ENCODE measurements around the gene RBP4.
A peak's percentile ranks its signal among the peaks of the same experiment; 100 is the strongest.

RBP4 gene

GRCh38 chr10:93598157-93598556 is 2.9 kb downstream of the RBP4 start:
- no peak for DNase-seq (ENCODE audit: low read depth, low spot score)
- H3K4me3 ChIP-seq (ENCODE audit: low read length), result no peak overlapping the region

- no peak for DNase-seq (ENCODE audit: low read depth, low spot score)
Observed at GRCh38 chr10:93597075-93597599, 3.9 kb downstream of the RBP4 start.

GRCh38 chr10:93596539-93596938 is 4.5 kb downstream of the RBP4 start:
- no peak overlapping the region for H3K4me3 ChIP-seq (ENCODE audit: low read length)
- DNase-seq (ENCODE audit: low read depth, low spot score), result no peak

More at GRCh38 chr10:93597075-93597599, 3.9 kb downstream of the RBP4 start:
- H3K4me3 ChIP-seq (ENCODE audit: low read length), result no peak overlapping the region

- no peak for DNase-seq (ENCODE audit: low read depth, low spot score)
- H3K4me3 ChIP-seq (ENCODE audit: low read length), result no peak overlapping the region
Observed at GRCh38 chr10:93595378-93596161, 5.5 kb downstream of the RBP4 start.

- no peak overlapping the region for H3K4me3 ChIP-seq (ENCODE audit: low read length)
- DNase-seq (ENCODE audit: low read depth, low spot score), result no peak
Observed at GRCh38 chr10:93594518-93594917, 6.5 kb downstream of the RBP4 start.

GRCh38 chr10:93593749-93594148 is 7.3 kb downstream of the RBP4 start:
- H3K4me3 ChIP-seq (ENCODE audit: low read length), result no peak overlapping the region
- no peak for DNase-seq (ENCODE audit: low read depth, low spot score)

- H3K4me3 ChIP-seq (ENCODE audit: low read length), result no peak overlapping the region
- no peak for DNase-seq (ENCODE audit: low read depth, low spot score)
Observed at GRCh38 chr10:93593254-93593653, 7.8 kb downstream of the RBP4 start.

GRCh38 chr10:93591065-93591808 is 9.8 kb downstream of the RBP4 start:
- no peak overlapping the region for H3K4me3 ChIP-seq (ENCODE audit: low read length)
- DNase-seq (ENCODE audit: low read depth, low spot score), result no peak

GRCh38 chr10:93590638-93591037 is 10.4 kb downstream of the RBP4 start:
- no peak overlapping the region for H3K4me3 ChIP-seq (ENCODE audit: low read length)
- no peak for DNase-seq (ENCODE audit: low read depth, low spot score)

- no peak overlapping the region for H3K4me3 ChIP-seq (ENCODE audit: low read length)
- DNase-seq (ENCODE audit: low read depth, low spot score), result no peak
Observed at GRCh38 chr10:93589648-93590562, 11.1 kb downstream of the RBP4 start.

- H3K4me3 ChIP-seq (ENCODE audit: low read length), result no peak overlapping the region
- DNase-seq (ENCODE audit: low read depth, low spot score), result no peak
Observed at GRCh38 chr10:93584445-93584844, 16.6 kb downstream of the RBP4 start.

- H3K4me3 ChIP-seq (ENCODE audit: low read length), result no peak overlapping the region
- DNase-seq (ENCODE audit: low read depth, low spot score), result no peak
Observed at GRCh38 chr10:93580828-93581227, 20.2 kb downstream of the RBP4 start.

GRCh38 chr10:93579985-93580711 is 20.9 kb downstream of the RBP4 start:
- no peak overlapping the region for H3K4me3 ChIP-seq (ENCODE audit: low read length)
- DNase-seq (ENCODE audit: low read depth, low spot score), result no peak

GRCh38 chr10:93579089-93579488 is 21.9 kb downstream of the RBP4 start:
- H3K4me3 ChIP-seq (ENCODE audit: low read length), result no peak overlapping the region
- DNase-seq (ENCODE audit: low read depth, low spot score), result no peak

- DNase-seq (ENCODE audit: low read depth, low spot score), result no peak
- H3K4me3 ChIP-seq (ENCODE audit: low read length), result no peak overlapping the region
Observed at GRCh38 chr10:93577565-93577964, 23.5 kb downstream of the RBP4 start.

GRCh38 chr10:93576888-93577287 is 24.1 kb downstream of the RBP4 start:
- H3K4me3 ChIP-seq (ENCODE audit: low read length), result no peak overlapping the region
- no peak for DNase-seq (ENCODE audit: low read depth, low spot score)

- no peak overlapping the region for H3K4me3 ChIP-seq (ENCODE audit: low read length)
- no peak for DNase-seq (ENCODE audit: low read depth, low spot score)
Observed at GRCh38 chr10:93573924-93574323, 27.1 kb downstream of the RBP4 start.

GRCh38 chr10:93573051-93573909 is 27.8 kb downstream of the RBP4 start:
- peak; percentile 17 for DNase-seq (ENCODE audit: low read depth, low spot score)

More at GRCh38 chr10:93573051-93573909, 27.8 kb downstream of the RBP4 start:
- no peak overlapping the region for H3K4me3 ChIP-seq (ENCODE audit: low read length)

Measured in Jurkat, Clone E6-1 (cell line).